Adrenal gland (tissue), 5 donors: ENCODE measurements around the gene CERS4.

ENCODE experiments used
- CTCF ChIP-seq, 6 experiments: fragments of 450-650 bp in 4 of 6; fragments of 200-600 bp in 2 of 6; sonication (generic) in 1 of 6; IDR thresholded peaks; 1 replicate in 5 of 6; 2 replicates in 1 of 6; pipeline versions ENCODE4 v1.5.1 to v1.8.0; 2016 to 2021; ENCODE audit warnings: antibody characterized with exemption in 6 of 6, mild to moderate bottlenecking in 2 of 6, moderate library complexity in 1 of 6
- POLR2A ChIP-seq, 2 donors: fragments of 450-650 bp; IDR thresholded peaks; one replicate each; pipeline ENCODE4 v1.6.1; 2017; ENCODE audit warnings: antibody characterized with exemption in 2 of 2, mild to moderate bottlenecking in 2 of 2, moderate library complexity in 1 of 2
- donor health status: DM: no; HTN: no; CAD: no.

GRCh38 chr19:8216357-8216756, 7.2 kb downstream of the CERS4 start:
- TF ChIP-seq CTCF (IDR thresholded peaks at IDR 0.05) = no peak
- no peak for TF ChIP-seq POLR2A (IDR thresholded peaks at IDR 0.05)
